Activated CD4-positive, CD25-positive, alpha-beta regulatory T cell treated with anti-CD3 and anti-CD28 coated beads, Interleukin-2, amount 50 U/mL, for 24 hours (primary cell): ENCODE measurements around the gene LCN2.
"Not testable (repeated sequence)": the region's sequence is repeated elsewhere in the genome, so short reads cannot be mapped to it uniquely, and the experiment has no call there.

Experiments used
- ATAC-seq, 2 donors: fragments of 150-1000 bp; cut with Tn5 transposase; one replicate each; pipeline ENCODE4 v1.10.0; 2021; ENCODE audit warnings: mild to moderate bottlenecking in 1 of 2, moderate library complexity in 1 of 2

The LCN2 gene

DNA sequence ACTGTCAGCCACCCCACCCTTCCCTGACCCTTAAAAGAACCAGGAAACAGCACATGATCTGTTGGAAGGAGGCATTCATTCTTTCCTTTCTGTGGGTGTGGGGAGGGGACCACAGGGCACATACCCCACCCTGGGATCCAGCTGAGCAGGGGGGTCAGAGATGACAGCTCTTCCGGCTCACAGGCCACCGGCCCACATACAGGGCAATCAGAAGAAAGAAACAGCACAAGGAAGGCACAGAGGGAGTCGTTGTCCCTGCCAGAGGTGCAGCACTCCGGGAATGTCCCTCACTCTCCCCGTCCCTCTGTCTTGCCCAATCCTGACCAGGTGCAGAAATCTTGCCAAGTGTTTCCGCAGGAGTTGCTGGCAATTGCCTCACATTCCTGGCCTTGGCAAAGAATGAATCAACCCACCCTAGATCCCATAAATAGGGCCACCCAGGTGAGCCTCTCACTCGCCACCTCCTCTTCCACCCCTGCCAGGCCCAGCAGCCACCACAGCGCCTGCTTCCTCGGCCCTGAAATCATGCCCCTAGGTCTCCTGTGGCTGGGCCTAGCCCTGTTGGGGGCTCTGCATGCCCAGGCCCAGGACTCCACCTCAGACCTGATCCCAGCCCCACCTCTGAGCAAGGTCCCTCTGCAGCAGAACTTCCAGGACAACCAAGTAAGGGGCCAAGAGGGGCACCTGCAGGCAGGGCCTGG, at the start of gene LCN2:
LCN2 (plus strand) TSS at position 453 of the 701 bp plus-strand sequence; CDS start at position 526, 73 bp downstream.
- ATAC-seq = no peak

DNA sequence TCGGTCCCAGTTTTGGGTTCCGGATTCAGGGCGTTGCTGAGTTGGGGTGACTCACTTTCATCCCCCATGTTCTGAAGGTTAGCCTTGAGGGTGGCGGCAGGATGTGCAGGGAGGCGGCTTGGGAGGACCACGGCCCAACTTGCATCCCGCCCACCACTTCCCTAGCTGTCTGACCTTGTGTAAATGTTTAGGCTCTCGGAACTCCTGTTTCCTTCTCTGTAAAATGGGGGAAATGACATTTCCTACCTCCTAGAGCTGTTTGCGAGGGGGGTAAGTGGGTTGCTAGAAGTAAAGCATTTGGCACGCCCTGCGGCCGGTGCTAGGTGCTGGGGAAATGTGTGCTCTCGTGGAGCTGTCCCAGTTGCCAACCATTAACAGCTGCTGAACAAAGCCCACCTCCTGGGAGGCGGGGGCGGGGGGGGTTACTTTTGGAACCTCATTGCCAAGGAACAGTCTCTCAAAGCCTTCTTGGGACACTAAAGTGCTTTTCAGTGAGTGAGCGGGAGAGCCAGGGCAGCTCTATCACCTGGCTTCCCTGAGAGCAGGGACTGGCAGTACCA, 49.2 kb upstream of the LCN2 start:
- no peak for ATAC-seq

DNA sequence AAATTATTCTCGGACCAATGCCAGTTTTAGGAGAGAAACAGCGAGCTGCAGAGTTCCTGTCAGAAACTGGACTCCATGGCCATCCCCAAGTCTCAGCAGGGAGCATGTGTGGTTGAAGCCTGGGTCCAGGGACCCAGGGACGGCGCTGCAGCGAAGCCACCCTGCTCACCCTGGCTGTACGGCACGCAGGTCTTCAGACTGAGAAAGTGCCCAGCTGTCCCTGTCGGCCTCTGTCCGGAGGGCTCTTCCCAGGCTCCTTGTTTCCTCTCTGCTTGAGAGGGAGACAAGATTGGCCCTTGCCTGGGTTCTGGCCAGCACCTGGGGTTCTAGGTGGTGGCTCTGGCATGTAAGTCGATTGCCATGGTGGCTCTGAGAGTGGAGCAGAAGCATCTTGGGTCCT, 48.7 kb upstream of the LCN2 start:
- ATAC-seq = no peak

DNA sequence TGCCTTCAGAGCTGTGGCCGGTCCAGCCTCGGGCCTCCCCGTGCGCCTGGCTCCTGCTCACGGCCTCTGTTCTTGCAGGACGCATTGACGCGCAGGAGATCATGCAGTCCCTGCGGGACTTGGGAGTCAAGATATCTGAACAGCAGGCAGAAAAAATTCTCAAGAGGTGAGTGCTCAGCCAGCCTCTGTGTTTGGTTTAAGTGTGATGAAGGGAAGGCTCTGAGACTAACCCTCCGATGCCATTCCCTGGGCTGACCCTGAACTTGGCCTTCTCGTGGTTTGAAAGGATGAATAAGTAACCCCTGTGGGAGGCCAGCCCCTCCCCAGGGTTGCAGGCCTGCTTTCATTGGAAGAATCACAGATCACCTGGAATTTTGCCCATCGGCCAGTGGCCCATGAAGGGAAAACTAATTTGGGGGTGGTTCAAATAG, 48.0 kb upstream of the LCN2 start:
- no peak for ATAC-seq

DNA sequence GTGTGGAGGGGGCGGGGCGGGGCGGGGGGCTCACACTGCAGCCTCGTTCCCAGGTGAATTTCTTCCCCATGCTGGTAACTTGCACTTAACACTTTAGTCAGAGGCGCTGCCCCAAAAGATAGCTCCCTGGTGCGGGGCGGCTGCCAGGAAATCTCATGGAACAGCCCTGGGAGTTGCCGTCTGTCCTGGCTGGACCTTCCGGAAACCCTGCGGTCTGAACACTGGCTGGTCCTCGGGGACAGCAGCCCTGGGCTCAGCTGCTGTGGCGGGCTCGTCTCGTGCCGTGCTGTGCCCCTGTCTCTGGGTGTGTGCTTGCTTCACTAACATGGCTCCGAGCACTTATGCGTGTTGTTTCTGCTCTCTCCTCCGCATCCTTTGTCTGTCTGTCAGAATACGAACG, 47.6 kb upstream of the LCN2 start:
- no peak for ATAC-seq

DNA sequence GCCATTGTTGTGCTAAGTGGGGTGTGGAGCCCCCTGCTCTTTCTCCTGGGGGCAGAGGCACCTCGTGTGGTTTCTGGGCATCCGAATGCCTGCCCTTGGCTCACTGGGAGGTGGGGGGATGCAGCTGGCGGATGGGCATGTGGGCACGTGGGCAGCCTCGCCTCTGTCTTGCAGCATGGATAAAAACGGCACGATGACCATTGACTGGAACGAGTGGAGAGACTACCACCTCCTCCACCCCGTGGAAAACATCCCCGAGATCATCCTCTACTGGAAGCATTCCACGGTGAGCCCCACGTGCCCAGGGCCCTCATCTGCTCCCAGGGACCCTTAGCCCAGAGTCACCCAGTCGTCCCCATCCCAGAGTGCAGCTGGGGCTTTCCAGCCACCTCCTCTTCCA, 47.1 kb upstream of the LCN2 start:
- no peak for ATAC-seq

DNA sequence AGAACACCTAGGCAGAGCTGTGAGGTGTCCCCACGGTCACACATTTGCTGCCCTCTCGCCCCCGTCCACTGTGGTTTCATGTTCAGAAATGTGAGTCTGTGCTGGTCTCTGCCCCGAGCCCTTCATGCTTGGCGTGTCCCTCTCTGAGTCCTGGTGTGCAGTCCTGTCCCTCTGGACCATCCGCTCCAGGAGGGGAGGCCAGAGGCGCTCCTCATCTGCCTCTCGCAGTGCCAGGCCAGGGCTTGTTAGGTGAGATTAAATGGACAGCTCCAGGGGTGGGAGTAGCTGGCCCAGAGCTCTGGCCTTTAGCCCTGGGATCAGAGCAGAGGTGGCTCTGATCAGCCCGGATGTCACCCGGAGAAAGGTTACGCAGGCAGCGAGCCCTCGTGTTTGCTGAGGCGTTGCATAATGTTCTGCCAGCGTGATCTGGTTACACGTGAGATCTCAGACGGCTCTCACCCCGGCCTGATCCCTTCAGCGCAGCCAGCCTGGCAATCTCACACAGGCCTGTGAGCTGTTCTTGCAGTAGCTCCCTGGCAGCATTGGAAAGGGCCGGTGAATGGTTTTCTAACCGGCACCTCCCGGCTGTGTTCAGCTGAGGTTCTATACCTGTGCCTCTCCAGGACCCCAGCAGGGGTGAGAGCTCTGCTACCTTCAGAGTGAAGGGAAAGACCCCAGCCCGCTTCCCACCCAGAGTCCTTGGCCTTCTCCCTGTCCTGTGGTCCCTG, 46.2 kb upstream of the LCN2 start:
- no peak for ATAC-seq

DNA sequence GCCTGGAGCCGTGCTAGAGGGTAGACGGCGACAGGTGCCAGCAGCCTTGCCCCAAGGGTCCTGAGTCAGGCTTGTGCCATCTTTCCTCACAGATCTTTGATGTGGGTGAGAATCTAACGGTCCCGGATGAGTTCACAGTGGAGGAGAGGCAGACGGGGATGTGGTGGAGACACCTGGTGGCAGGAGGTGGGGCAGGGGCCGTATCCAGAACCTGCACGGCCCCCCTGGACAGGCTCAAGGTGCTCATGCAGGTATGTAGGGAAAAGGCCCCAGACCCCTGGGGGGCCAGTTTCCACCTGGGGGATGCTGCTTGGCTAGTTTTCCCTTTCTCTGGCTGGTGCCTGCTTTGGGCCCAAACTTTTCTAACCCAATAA, 45.7 kb upstream of the LCN2 start:
- ATAC-seq = peak; percentile 75 to 79

DNA sequence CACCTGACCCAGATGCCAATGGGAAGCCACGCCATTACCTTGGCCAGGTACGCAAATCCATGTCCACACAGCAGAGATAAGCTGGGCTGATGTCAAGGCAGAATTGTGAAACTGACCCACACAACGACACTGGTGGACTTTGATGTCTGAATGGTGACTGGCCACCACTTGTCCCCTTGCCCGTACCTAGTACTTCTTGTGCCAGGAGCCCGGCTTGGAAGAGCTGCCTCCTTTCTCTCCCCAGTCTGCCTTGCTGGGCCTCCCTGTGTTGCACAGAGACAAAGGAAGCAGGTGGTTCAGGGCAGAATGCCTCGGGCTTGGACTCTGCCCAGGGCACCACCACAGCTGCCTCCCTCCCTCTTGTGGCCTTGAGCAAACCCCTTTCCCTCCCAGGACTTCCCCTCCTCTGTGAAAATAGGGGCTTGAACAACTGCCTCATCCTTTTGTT, 45.1 kb upstream of the LCN2 start:
- ATAC-seq = no peak

DNA sequence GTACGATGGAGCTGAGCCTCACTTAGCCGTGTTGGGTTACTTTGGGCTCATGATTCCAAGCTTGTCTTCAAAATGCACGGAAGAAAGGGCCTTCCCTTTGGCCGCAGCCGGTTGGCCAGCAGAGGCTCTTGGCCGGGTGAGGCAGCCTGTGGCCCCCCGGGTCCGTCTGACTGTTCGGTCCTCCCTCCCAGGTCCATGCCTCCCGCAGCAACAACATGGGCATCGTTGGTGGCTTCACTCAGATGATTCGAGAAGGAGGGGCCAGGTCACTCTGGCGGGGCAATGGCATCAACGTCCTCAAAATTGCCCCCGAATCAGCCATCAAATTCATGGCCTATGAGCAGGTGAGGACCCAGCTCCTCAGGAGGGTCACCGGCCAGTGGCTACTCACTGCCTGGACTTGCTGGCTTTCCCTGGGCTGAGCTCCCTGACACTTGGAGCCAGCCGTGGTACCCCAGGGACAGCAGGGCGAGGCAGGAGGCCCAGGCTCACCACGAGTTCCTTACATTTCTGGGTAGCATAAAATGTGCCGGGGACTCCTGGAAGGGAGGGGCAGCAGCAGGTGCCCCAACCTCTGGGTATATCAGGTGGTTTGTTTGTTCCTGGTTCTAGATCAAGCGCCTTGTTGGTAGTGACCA, 43.6 kb upstream of the LCN2 start:
- no peak for ATAC-seq

DNA sequence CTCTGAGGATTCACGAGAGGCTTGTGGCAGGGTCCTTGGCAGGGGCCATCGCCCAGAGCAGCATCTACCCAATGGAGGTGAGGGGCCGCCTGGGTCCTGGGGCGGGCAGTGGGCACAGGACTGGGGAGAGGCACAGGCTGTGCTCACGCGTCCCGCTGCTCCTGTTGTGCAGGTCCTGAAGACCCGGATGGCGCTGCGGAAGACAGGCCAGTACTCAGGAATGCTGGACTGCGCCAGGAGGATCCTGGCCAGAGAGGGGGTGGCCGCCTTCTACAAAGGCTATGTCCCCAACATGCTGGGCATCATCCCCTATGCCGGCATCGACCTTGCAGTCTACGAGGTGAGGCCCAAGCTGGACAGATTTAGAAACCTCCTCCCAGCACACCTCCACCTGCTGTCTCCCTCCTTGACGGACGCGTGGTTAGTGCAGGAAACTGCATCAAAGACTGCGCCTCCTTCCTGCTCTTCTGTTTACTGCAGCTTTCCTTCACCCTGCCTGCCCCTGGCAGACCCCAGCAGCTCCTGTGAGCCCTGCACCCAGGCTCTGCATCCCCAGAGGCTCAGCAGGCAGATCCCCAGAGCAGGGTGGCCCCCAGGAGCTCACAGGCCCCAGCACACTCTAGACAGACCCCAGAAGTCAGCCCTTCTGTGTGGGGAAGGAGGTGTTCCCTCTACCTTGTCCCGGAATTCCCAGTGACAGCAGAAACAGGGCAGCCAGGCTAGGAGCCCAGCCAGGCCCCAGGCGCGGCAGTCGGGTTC, 42.9 kb upstream of the LCN2 start:
- ATAC-seq = no peak

DNA sequence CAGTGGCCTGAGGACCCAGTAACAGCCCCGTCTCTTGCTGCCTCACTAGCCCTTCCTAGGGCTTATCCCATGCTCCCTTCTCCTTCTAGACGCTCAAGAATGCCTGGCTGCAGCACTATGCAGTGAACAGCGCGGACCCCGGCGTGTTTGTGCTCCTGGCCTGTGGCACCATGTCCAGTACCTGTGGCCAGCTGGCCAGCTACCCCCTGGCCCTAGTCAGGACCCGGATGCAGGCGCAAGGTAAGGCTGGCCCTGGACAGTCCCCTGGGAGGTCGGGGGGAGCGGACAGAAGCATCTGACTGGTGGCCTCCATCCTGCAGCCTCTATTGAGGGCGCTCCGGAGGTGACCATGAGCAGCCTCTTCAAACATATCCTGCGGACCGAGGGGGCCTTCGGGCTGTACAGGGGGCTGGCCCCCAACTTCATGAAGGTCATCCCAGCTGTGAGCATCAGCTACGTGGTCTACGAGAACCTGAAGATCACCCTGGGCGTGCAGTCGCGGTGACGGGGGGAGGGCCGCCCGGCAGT, 42.2 kb upstream of the LCN2 start:
- no peak for ATAC-seq

DNA sequence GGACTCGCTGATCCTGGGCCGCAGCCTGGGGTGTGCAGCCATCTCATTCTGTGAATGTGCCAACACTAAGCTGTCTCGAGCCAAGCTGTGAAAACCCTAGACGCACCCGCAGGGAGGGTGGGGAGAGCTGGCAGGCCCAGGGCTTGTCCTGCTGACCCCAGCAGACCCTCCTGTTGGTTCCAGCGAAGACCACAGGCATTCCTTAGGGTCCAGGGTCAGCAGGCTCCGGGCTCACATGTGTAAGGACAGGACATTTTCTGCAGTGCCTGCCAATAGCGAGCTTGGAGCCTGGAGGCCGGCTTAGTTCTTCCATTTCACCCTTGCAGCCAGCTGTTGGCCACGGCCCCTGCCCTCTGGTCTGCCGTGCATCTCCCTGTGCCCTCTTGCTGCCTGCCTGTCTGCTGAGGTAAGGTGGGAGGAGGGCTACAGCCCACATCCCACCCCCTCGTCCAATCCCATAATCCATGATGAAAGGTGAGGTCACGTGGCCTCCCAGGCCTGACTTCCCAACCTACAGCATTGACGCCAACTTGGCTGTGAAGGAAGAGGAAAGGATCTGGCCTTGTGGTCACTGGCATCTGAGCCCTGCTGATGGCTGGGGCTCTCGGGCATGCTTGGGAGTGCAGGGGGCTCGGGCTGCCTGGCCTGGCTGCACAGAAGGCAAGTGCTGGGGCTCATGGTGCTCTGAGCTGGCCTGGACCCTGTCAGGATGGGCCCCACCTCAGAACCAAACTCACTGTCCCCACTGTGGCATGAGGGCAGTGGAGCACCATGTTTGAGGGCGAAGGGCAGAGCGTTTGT, 41.6 kb upstream of the LCN2 start:
- no peak for ATAC-seq

DNA sequence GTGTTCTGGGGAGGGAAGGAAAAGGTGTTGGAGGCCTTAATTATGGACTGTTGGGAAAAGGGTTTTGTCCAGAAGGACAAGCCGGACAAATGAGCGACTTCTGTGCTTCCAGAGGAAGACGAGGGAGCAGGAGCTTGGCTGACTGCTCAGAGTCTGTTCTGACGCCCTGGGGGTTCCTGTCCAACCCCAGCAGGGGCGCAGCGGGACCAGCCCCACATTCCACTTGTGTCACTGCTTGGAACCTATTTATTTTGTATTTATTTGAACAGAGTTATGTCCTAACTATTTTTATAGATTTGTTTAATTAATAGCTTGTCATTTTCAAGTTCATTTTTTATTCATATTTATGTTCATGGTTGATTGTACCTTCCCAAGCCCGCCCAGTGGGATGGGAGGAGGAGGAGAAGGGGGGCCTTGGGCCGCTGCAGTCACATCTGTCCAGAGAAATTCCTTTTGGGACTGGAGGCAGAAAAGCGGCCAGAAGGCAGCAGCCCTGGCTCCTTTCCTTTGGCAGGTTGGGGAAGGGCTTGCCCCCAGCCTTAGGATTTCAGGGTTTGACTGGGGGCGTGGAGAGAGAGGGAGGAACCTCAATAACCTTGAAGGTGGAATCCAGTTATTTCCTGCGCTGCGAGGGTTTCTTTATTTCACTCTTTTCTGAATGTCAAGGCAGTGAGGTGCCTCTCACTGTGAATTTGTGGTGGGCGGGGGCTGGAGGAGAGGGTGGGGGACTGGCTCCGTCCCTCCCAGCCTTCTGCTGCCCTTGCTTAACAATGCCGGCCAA, 40.8 kb upstream of the LCN2 start:
- ATAC-seq = no peak

DNA sequence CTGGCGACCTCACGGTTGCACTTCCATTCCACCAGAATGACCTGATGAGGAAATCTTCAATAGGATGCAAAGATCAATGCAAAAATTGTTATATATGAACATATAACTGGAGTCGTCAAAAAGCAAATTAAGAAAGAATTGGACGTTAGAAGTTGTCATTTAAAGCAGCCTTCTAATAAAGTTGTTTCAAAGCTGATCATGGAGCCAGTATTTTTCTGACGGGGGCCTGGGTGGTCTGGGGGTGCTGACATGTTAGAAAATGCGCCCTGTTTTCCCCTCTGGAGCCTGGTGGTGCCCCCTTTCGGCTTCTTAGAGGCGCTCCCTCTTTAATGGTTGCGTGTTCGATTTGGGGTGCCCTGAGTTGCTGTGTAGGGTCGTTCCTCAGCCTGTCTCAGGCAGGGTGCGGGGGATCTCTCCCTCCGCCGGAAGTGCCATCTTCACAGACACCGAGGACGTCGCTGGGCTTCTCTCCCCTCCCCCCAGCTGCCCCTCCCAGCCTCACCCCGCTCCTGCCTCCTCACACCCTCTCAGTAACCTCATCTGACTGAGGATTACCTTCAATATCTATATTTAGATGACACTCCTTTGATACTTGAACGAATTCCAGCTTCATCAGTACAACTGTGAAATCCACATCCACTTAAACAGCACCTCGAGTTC, 40.1 kb upstream of the LCN2 start:
- no peak for ATAC-seq

DNA sequence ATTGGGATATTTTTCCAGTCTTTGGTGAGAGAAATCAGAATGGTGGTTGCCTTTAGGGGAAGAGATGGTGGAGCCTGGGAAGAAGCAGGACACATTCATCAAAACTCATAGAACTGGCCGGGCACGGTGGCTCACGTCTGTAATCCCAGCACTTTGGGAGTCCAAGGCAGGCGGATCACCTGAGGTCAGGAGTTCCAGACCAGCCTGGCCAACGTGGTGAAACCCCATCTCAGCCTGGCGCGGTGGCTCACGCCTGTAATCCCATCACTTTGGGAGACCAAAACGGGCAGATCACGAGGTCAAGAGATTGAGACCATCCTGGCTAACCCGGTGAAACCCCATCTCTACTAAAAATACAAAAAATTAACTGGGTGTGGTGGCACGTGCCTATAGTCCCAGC, 37.5 kb upstream of the LCN2 start:
- not testable (repeated sequence) for ATAC-seq

DNA sequence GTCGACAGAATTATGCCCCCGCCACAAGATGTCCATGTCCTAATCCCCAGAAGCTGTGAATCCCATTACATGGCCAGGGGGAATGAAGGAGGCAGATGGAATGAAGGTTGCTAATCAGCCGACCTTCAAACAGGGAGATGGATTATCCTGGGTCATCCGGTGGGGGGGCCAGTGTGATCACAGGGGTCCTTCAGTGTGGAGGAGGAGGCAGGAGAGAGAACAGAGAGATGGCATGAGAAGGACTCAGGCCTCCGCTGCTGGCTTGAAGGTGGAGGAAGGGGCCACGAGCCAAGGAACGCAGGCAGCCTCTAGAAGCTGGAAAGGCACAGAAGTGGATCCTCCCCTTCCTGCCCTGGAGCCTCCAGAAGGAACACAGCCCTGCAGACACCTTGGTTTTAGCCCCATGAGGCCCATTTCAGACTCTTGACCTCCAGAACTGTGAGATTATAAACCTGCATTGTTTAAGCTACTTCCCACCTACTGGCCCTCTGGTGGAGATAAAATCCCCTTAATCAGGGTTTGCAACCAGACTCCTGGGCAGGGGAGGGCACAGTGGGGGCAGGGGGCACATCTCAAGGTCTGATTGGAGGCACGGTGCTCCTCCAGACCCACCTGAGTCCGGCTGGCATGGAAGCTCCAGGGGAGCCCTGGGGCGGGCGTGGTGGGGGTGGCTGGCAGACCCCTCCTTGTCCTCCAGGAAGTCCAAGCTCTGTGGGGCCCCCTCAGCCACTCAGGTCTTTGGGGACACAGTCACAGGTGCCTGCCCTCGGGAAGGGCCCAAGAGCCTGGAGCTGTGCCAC, 35.5 kb upstream of the LCN2 start:
- no peak for ATAC-seq

DNA sequence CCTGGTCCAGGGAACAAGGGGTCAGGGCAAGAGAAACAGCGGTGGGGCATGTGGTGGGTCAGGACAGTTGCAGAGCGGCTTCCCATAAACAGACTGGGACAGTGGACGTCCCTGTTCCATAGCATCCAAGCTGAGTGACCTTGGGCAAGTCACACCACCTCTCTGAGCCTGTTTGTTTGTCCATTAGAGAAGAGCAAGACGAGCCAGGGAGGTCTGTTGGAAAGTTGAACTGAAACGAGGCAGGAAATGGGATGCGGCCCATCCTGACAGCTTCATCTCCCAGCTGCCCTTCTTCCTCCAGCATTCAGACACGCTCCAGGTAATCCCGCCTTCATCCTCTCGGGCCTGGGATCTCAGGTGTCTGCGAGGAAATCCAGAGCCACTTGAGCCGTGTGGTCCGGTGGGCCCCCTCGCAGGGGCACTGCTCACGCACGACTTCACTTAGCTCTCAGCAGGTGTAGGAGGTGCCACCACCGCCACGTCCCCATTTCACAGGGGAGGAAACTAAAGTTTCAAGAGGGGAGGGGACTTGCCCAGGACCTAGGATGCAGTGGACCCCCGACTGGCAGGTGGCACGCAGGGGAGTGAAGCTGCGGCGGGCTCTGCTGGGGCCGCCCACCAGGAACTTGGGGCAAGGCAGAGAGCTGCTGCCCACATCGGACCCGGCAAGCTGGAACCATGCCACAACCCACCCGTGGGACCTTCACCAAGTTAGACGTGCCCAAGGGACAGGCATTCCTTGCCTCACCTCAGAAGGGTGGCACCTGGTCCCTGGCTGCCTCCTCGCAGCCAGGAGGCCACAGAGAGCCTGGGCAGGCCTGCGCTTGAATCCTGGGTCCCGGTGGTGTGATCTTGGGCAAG, 34.7 kb upstream of the LCN2 start:
- ATAC-seq = no peak
